MCF 10A (cell line): ENCODE results near the gene ARID3B. TPM values are rescaled to one million over a fixed set of nuclear protein-coding genes. Genes with fewer than 3 reads are reported as not detected.

Experiments
- BruUV-seq: library from RNA; stranded (reverse); fragments of 400-500 nt; replicated peaks from 2 replicates; lab custom pipeline; 2021; lab: Mats Ljungman, UMichigan
- CTCF ChIA-PET: fragments of 300-600 bp; sonication (Branson Sonifier 250); formaldehyde crosslinking; extraction: SDS; loops from one replicate; lab custom pipeline; 2021; ENCODE audit warnings: antibody characterized with exemption, inconsistent platforms; lab: Yijun Ruan, JAX
- POLR2A ChIA-PET: fragments of 300-600, 350-650 bp; sonication (Branson Sonifier 250); formaldehyde crosslinking; extraction: SDS; loops from one replicate; lab custom pipeline; 2020; ENCODE audit warnings: antibody characterized with exemption, inconsistent platforms; lab: Yijun Ruan, JAX
- DNase-seq: peaks from one replicate; pipeline ENCODE4 v3.0.0-alpha.2; 2018; ENCODE audit not compliant: unreplicated experiment
- H3K27ac Mint-ChIP-seq: one replicate; pipeline ENCODE4 v1.8.0; 2022; ENCODE audit warnings: mild to moderate bottlenecking, low read depth, mixed read lengths; ENCODE audit not compliant: unreplicated experiment
- H3K27me3 Mint-ChIP-seq: one replicate; pipeline ENCODE4 v1.8.0; 2022; ENCODE audit warnings: mixed read lengths; ENCODE audit not compliant: insufficient read depth, unreplicated experiment
- H3K36me3 Mint-ChIP-seq: one replicate; pipeline ENCODE4 v1.8.0; 2022; ENCODE audit warnings: mild to moderate bottlenecking, moderate library complexity, mixed read lengths; ENCODE audit not compliant: insufficient read depth, unreplicated experiment
- H3K4me1 Mint-ChIP-seq: one replicate; pipeline ENCODE4 v1.8.0; 2022; ENCODE audit warnings: mixed read lengths; ENCODE audit not compliant: insufficient read depth, unreplicated experiment
- H3K4me3 Mint-ChIP-seq: one replicate; pipeline ENCODE4 v1.8.0; 2022; ENCODE audit warnings: mild to moderate bottlenecking, moderate library complexity, mixed read lengths; ENCODE audit not compliant: unreplicated experiment
- H3K9me3 Mint-ChIP-seq: one replicate; pipeline ENCODE4 v1.8.0; 2022; ENCODE audit warnings: mixed read lengths; ENCODE audit not compliant: unreplicated experiment
- CTCF ChIP-seq: fragments of 200-600 bp; IDR thresholded peaks from one replicate; pipeline ENCODE4 v1.8.0; 2022; ENCODE audit warnings: antibody characterized with exemption, mild to moderate bottlenecking; ENCODE audit not compliant: unreplicated experiment
- intact Hi-C: fragments of 100-400 bp; cut with micrococcal nuclease; formaldehyde crosslinking; loops from 2 replicates; pipeline ENCODE4 v1.14.1; 2022
- total RNA-seq: library from RNA; stranded (reverse); gene quantifications from 2 replicates; pipeline ENCODE4 v1.2.3, GENCODE V29; 2022

ARID3B gene
- total RNA-seq, 1 experiment from 2014 or later, result 4.7 TPM

DNA sequence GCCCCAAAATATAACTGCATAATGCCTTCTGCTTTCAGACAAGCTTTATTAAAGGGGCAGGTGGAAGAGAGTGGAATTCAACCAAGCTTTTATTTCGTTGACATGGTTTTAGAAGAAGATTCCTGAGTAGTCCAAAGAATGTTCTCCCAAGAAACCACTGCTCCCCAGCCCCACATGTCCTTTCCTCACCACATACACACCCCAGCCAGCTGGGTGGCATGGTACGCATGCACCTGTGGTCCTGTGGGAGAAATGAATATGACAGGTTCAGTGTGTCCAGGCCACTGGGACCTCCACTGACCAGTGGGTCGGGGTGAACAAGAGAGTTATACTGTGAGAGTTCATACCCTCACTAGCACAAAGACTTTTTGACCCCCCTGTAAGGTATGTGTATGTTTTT lies 30.2 kb downstream of the ARID3B start:
- Mint-ChIP-seq H3K36me3 (peaks cover 10% of the 10 kb centered on the region), H3K4me3 (no peak overlapping the region), H3K4me1 (no peaks in the 10 kb centered on the region), H3K27me3 (no peaks in the 10 kb centered on the region), H3K27ac (no peak overlapping the region), H3K9me3 (no peaks in the 10 kb centered on the region)
- intact Hi-C loops, result no loop called here
- no peak for TF ChIP-seq CTCF
- ChIA-PET POLR2A (interaction anchor here (1.0 kb wide), 1 partner anchor 23 kb away, joined by 3 read pairs; no protein-coding TSS in a partner anchor), CTCF (interaction anchor here (0.7 kb wide), 1 partner anchor 894 kb away, joined by 3 read pairs; no protein-coding TSS in a partner anchor)
- no peak for DNase-seq
- BruUV-seq, result no TSS peak

DNA sequence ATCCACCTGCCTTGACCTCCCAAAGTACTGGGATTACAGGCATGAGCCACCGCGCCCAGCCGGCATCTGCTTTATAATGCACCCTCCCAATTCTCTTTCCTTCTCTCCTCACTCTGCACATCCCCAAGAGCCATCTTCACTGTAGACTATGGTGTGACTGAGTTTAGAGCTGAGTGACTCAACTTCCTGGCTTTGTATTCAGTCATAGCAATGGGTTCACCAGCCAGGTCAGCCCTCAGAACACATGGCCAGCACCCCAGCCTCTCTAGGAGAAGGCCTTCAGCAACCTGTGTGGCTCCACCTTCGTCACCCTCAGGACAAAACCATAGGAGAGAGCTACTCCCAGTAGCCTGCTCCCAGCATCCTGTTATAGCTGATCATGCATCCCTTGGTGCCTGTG lies 33.0 kb downstream of the ARID3B start:
- TF ChIP-seq CTCF, result no peak
- H3K27ac Mint-ChIP-seq, result no peak overlapping the region
- CTCF ChIA-PET, result interaction anchor here (0.6 to 1.0 kb wide), 2 partner anchors 58 to 198 kb away, joined by 3 to 6 read pairs; no protein-coding TSS in a partner anchor
- H3K27me3 Mint-ChIP-seq, result no peaks in the 10 kb centered on the region
- intact Hi-C loops, result no loop called here
- H3K4me3 Mint-ChIP-seq, result no peak overlapping the region
- POLR2A ChIA-PET, result interaction anchor here (0.9 kb wide), 1 partner anchor 28 kb away, joined by 4 read pairs; no protein-coding TSS in a partner anchor
- H3K36me3 Mint-ChIP-seq, result peaks cover 17% of the 10 kb centered on the region
- DNase-seq, result peak; percentile 5
- no peaks in the 10 kb centered on the region for H3K4me1 Mint-ChIP-seq
- no peaks in the 10 kb centered on the region for H3K9me3 Mint-ChIP-seq
- no TSS peak for BruUV-seq

DNA sequence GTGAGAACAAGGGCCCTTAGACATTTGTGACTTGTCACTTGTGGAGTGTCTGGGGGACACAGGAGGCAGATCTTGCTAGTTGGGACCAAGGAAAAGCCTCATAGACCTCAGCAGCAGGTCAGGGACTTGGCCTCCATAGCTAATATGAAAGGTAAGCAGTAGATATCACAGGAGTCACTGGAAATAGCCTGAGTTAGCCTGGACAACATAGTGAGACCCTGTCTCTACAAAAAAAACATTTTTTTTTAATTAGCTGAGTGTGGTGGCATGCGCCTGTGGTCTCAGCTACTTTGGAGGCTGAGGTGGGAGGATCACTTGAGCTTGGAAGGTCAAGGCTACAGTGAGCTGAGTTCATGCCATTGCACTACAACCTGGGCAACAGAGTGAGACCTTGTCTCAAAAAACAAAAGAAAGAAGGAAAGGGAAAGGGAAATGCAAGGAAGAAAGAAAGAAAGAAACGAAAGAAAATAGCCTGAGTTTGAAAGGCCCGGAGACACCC lies 37.5 kb downstream of the ARID3B start:
- no peak for TF ChIP-seq CTCF
- DNase-seq, result no peak
- intact Hi-C loops, result no loop called here
- no peaks in the 10 kb centered on the region for H3K27me3 Mint-ChIP-seq
- no peaks in the 10 kb centered on the region for H3K9me3 Mint-ChIP-seq
- H3K4me1 Mint-ChIP-seq, result no peaks in the 10 kb centered on the region
- no TSS peak for BruUV-seq
- ChIA-PET POLR2A (interaction anchor here (0.6 to 1.5 kb wide), 2 partner anchors 37 to 131 kb away, joined by 3 read pairs; partner anchors contain the start of gene CLK3), CTCF (no interaction called here)
- H3K36me3 Mint-ChIP-seq, result peaks cover 18% of the 10 kb centered on the region
- no peak overlapping the region for H3K4me3 Mint-ChIP-seq
- no peak overlapping the region for H3K27ac Mint-ChIP-seq

DNA sequence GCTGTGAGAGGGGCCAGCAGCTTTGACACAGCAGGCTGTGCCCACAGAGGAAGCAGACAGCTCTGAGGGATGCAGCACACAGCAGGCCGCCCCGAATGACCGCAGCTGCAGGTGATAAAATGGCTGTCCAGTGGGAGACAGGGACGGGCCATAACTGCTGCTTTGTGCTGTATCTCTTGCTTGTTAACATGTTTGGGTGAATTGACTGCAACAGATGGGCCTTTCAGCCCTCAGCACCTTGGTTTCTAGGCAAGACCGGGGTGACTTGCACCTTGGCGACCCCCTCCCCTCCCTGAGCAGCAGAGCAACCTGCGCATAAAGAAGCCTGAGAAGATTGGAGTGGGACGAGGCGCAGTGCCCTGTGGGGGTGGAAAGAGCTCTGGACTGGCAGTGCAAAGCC lies 38.0 kb downstream of the ARID3B start:
- Mint-ChIP-seq H3K4me3 (no peak overlapping the region), H3K4me1 (no peaks in the 10 kb centered on the region), H3K27me3 (no peaks in the 10 kb centered on the region), H3K9me3 (no peaks in the 10 kb centered on the region), H3K36me3 (peaks cover 16% of the 10 kb centered on the region), H3K27ac (no peak overlapping the region)
- no TSS peak for BruUV-seq
- POLR2A ChIA-PET, result interaction anchor here (0.6 to 1.5 kb wide), 2 partner anchors 37 to 131 kb away, joined by 3 read pairs; partner anchors contain the start of gene CLK3
- CTCF ChIA-PET, result no interaction called here
- intact Hi-C loops, result no loop called here
- no peak for TF ChIP-seq CTCF
- DNase-seq, result no peak
